Brain microvascular endothelial cell (primary cell): Measurements from ENCODE around the gene ADGRG3.

ENCODE experiments used
- DNase-seq: peaks from one replicate; pipeline ENCODE4 v3.0.0-alpha.2; 2020
- H3K27ac ChIP-seq: fragments of 250-450 bp; sonication (Bioruptor Pico); 2 replicates; pipeline ENCODE4 v1.5.1; 2020; ENCODE audit warnings: mild to moderate bottlenecking, moderate library complexity
- H3K27me3 ChIP-seq: fragments of 250-450 bp; sonication (Bioruptor Pico); replicated peaks from 2 replicates; pipeline ENCODE4 v1.5.1; 2020; ENCODE audit warnings: mild to moderate bottlenecking
- H3K36me3 ChIP-seq: fragments of 250-450 bp; sonication (Bioruptor Pico); replicated peaks from 2 replicates; pipeline ENCODE4 v1.5.1; 2020; ENCODE audit warnings: mild to moderate bottlenecking
- H3K4me3 ChIP-seq: 2 replicates; pipeline ENCODE4 v1.5.1; 2011; ENCODE audit warnings: low read depth, mild to moderate bottlenecking, control low read depth, low read length, moderate library complexity
- in situ Hi-C: cut with HindIII; loops from 2 replicates; pipeline ENCODE4 v1.10.0; 2017; ENCODE audit warnings: low sequenced_read_pairs, low pct_ligation_motif_present
- TF ChIP-seq, protein P1 (sequence below): IDR thresholded peaks from 2 replicates; pipeline ENCODE4 v1.5.1; 2011; ENCODE audit warnings: low read depth, mild to moderate bottlenecking, moderate library complexity, low read length, control low read depth, inconsistent platforms; ENCODE audit errors: missing control alignments

ADGRG3 gene

DNA sequence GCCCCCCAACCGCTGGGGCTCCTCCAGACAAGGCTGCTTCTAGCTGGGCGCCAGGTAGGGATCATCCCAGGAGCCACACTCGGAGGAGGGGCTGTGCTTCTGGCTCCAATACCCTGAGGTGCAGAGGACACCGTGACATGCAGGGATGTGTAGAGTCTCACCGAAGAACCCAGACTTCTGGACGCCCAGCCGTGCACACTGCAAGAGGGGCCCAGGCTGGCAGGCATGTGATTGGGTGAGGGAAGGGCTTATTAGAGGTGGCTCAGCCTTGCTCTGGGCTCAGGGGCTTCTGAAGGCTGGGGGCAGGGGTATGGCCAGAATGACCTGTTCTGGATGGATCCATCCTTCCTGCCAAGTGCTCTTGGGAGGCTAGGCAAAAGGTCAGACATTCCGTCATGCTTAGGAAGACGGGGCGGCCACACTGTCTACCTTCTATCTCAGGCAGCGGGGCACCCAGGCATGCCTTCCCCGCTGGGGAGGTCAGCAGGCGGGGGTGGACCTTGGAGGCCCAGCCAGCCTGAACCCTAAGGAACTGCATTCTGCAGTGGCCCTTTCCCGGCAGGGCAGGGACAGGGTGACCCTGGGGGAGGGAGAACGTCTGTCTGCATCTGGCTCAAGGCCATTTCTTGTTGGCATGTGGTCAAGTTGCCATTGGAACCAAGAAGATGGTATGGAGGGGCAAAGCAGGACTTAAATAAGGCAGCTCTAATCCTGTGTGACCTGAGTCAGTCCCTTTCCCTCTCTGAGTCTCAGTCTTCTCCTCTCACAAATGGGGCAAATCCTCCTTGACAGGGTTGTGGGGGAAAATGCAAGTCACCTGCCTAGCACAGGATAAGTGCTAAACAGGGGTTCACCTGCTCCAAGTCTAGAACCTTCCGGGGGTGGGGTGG, 45.5 kb upstream of the ADGRG3 start:
- TF ChIP-seq, protein P1, sequence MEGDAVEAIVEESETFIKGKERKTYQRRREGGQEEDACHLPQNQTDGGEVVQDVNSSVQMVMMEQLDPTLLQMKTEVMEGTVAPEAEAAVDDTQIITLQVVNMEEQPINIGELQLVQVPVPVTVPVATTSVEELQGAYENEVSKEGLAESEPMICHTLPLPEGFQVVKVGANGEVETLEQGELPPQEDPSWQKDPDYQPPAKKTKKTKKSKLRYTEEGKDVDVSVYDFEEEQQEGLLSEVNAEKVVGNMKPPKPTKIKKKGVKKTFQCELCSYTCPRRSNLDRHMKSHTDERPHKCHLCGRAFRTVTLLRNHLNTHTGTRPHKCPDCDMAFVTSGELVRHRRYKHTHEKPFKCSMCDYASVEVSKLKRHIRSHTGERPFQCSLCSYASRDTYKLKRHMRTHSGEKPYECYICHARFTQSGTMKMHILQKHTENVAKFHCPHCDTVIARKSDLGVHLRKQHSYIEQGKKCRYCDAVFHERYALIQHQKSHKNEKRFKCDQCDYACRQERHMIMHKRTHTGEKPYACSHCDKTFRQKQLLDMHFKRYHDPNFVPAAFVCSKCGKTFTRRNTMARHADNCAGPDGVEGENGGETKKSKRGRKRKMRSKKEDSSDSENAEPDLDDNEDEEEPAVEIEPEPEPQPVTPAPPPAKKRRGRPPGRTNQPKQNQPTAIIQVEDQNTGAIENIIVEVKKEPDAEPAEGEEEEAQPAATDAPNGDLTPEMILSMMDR: no peak

DNA sequence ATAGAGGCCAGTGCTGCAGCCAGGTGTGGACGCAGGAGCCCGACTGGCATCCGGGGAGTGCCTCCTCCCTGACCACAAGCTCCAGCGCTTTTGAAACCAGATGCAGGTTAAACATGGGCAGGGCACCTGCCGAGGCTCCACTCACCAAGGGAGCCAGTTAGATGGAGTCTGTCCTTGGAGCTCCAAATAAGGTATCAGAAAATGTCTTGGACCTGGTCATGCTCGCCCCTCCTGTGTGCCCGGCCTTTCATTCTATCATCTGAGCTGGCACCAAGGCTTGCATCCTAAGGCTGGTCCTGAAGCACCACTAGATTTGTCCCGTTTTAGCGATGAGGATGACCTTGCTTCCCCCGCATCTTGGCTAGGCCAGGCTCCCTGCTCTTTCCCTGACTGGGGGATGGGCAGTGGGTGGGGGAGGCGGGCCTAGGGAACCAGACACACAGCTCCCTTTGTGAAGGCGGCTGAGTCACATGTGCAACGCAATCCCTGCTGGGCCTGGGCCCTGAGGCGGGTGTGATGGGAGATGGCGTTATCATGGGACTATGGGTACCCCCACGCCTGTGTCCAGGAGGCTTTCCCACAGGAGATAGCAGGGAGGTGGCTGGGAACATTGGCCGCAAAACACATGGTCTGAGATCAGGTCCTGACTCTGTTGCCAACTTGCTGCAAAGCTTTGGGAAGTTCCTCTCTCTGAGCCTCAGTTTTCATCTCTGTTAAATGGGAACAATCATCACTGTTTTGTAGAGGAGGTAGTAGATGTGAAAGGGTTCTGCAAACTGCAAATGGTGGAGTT, 44.7 kb upstream of the ADGRG3 start:
- TF ChIP-seq, protein P1: no peak
- peak; percentile 63 for DNase-seq
- in situ Hi-C loops: no loop called here
- Histone ChIP-seq H3K27ac (no peak overlapping the region), H3K27me3 (no peaks in the 10 kb centered on the region), H3K4me3 (no peak overlapping the region), H3K36me3 (no peaks in the 10 kb centered on the region)

More for the DNA sequence above, 45.5 kb upstream of the ADGRG3 start:
- no peak overlapping the region for H3K27ac ChIP-seq
- H3K4me3 ChIP-seq: no peak overlapping the region
- no peaks in the 10 kb centered on the region for H3K36me3 ChIP-seq
- H3K27me3 ChIP-seq: no peaks in the 10 kb centered on the region
- peak; percentile 15 for DNase-seq
- in situ Hi-C loops: no loop called here

DNA sequence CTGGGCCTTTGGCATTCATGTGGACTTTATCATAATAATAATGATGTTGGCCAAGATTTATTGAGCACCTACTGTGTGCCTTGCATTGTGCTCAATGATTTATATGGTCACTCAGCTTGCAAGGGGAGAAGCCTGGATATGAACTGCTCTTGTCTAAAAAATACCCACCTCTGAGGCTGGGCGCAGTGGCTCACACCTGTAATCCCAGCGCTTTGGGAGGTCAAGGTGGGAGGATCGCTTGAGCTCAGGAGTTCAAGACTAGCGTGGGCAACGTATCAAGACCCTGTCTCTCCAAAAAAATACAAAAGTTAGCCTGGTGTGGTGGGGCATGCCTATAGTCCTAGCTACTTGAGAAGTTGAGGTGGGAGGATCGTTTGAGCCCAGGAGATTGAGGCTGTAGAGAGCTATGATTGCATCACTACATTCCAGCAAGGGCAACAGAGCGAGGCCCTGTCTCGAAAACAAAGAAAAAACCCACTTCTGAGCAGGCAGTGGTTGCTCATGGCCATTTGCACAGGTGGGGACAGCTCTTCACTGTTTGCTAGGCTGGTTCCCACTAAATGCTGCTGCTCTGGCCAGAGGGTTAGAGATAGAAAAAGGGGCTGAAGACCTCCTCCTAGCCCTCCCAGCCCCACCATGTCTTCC, 43.9 kb upstream of the ADGRG3 start:
- Histone ChIP-seq H3K4me3 (no peak overlapping the region), H3K27ac (no peak overlapping the region), H3K27me3 (no peaks in the 10 kb centered on the region), H3K36me3 (no peaks in the 10 kb centered on the region)
- TF ChIP-seq, protein P1: no peak
- peak; percentile 16 for DNase-seq
- in situ Hi-C loops: no loop called here

DNA sequence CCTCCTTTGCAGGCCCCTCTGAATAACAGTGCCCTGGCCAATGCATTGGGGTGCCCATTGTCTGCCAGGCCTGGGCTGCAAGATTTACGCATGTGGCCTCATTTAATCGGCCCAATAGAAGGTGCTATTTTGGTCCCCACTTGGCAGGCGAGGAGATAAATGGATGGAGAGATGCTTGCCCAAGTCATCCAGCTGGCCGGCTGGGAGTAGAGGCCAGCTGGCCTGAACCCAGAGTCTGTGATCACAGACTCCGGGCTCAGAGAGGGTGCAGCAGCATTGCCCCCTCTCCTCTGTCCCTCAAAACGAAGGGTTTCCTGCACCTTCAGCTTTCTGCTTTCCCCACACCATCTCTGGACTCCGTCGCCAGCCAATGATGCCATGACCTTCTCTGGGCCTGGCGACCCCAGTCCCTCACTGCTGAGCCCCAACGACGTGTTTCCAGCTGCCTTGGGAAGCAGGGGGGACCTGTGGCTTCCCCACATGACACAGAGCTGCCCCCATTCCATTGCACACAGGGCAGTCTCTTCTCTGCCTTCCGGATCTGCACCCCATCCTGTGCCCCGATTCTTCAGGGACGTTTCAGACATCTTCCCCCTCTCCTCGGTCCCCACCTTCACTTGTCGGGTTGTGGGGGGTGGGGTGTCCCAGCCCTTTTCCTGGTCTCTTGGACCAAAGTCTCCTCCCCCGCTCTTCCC, 43.2 kb upstream of the ADGRG3 start:
- H3K27ac ChIP-seq: no peak overlapping the region
- TF ChIP-seq, protein P1: no peak
- H3K4me3 ChIP-seq: no peak overlapping the region
- in situ Hi-C loops: no loop called here
- no peaks in the 10 kb centered on the region for H3K36me3 ChIP-seq
- H3K27me3 ChIP-seq: no peaks in the 10 kb centered on the region
- DNase-seq: no peak

DNA sequence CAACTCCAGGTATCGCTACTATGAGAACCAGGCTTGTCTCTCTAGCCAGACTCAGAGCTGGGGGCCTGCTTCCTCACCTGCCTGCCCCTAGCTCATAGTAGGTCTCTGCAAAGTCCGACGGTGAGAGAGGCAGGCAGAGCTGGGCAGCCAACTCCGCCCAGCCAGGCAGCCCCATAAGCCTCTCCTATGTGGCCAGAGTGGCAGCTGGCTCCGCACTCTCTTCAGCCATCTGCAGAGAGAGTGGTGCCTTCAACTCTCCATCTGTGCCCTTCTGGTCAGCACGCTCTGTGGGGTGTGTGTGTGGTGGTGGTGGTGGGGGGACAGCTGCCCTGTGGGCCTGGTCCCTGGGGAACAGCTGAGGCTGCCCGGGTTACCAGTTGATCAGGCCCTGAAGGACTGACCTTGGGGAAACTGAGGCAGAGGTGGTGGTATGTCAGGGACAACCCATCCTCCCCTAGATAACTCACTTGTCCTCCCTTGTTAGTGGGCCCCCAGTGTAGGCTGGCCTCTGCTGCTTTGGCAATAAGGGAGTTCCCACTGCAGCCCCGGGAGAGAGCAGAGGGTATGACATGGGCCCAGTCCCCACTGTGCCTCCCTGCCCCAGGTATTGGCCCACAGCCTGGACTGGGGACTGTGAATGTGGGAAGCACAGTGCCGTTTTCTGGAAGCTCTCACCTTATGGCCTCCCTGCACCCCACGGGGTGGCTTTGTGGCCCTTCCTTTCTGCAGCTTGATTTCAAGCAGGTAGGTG, 41.5 kb upstream of the ADGRG3 start:
- no peaks in the 10 kb centered on the region for H3K27me3 ChIP-seq
- DNase-seq: no peak
- H3K36me3 ChIP-seq: no peaks in the 10 kb centered on the region
- H3K4me3 ChIP-seq: no peak overlapping the region
- TF ChIP-seq, protein P1: no peak
- in situ Hi-C loops: no loop called here
- H3K27ac ChIP-seq: no peak overlapping the region
